T-cell (primary cell): Measurements from ENCODE around the gene CAPN2. TPM values are rescaled to one million over a fixed set of nuclear protein-coding genes. Genes with fewer than 3 reads are reported as not detected.

Experiments used
- ATAC-seq, 4 experiments: fragments of 200-7000 bp in 3 of 4; fragments of 150-1000 bp in 1 of 4; cut with Tn5 transposase; replicated peaks in 1 of 4; 1 replicate in 3 of 4; 2 replicates in 1 of 4; pipeline ENCODE4 v1.10.0; 2021; ENCODE audit warnings: moderate library complexity in 3 of 4, mild to moderate bottlenecking in 2 of 4, moderate number of reproducible peaks in 1 of 4
- CTCF ChIA-PET, 2 donors: fragments of 300-600 bp; sonication (Branson Sonifier 250); formaldehyde crosslinking; loops; one replicate each; lab custom pipeline; 2022; ENCODE audit warnings: antibody characterized with exemption in 2 of 2; lab: Charles Lee
- POLR2A ChIA-PET, 2 donors: fragments of 300-600 bp; sonication (Branson Sonifier 250); formaldehyde crosslinking; loops; one replicate each; lab custom pipeline; 2022; ENCODE audit warnings: antibody characterized with exemption in 2 of 2; lab: Charles Lee
- DNase-seq, 35 experiments: peaks; one replicate each; pipeline versions ENCODE4 v3.0.0 to v3.0.0-alpha.2; 2013 to 2023
- H3K27ac ChIP-seq: one replicate; pipeline ENCODE4 v1.5.1; 2013; ENCODE audit warnings: low read length
- H3K27me3 ChIP-seq, 2 experiments: replicated peaks in 1 of 2; 1 replicate in 1 of 2; 2 replicates in 1 of 2; pipeline versions ENCODE4 v1.6.1 to v1.7.0; 2013; ENCODE audit warnings: low read length in 1 of 2, mixed read lengths in 1 of 2; ENCODE audit not compliant: control insufficient read depth in 2 of 2, insufficient read depth in 2 of 2; ENCODE audit errors: extremely low read depth in 1 of 2
- H3K36me3 ChIP-seq, 2 donors: 1 replicate in 1 of 2; 2 replicates in 1 of 2; pipeline versions ENCODE4 v1.6.1 to v1.7.0; 2013; ENCODE audit warnings: low read length in 1 of 2; ENCODE audit not compliant: control insufficient read depth in 2 of 2, insufficient read depth in 1 of 2; ENCODE audit errors: extremely low read depth in 1 of 2
- H3K4me1 ChIP-seq, 2 experiments: 1 replicate in 1 of 2; 2 replicates in 1 of 2; pipeline versions ENCODE4 v1.6.1 to v1.7.0; 2013; ENCODE audit warnings: low read length in 2 of 2, mixed read lengths in 1 of 2; ENCODE audit not compliant: insufficient read depth in 2 of 2, control insufficient read depth in 1 of 2; ENCODE audit errors: extremely low read depth in 1 of 2
- H3K4me3 ChIP-seq, 2 donors: 1 replicate in 1 of 2; 2 replicates in 1 of 2; pipeline versions ENCODE4 v1.5.1 to v1.7.0; 2013; ENCODE audit warnings: mild to moderate bottlenecking in 2 of 2, low read length in 1 of 2, moderate library complexity in 1 of 2; ENCODE audit not compliant: control insufficient read depth in 1 of 2; ENCODE audit errors: extremely low read depth in 1 of 2
- H3K9me3 ChIP-seq: 2 replicates; pipeline ENCODE4 v1.7.0; 2013
- H3K27ac Mint-ChIP-seq, 2 donors: one replicate each; pipeline ENCODE4 v1.8.0; 2020 to 2021; ENCODE audit warnings: mild to moderate bottlenecking in 2 of 2, mixed read lengths in 2 of 2
- H3K27me3 Mint-ChIP-seq, 2 donors: one replicate each; pipeline ENCODE4 v1.8.0; 2021 to 2022; ENCODE audit warnings: mixed read lengths in 2 of 2
- H3K36me3 Mint-ChIP-seq: one replicate; pipeline ENCODE4 v1.8.0; 2021; ENCODE audit warnings: mixed read lengths
- H3K4me1 Mint-ChIP-seq, 3 donors: one replicate each; pipeline ENCODE4 v1.8.0; 2020 to 2022; ENCODE audit warnings: mixed read lengths in 3 of 3, mild to moderate bottlenecking in 1 of 3
- H3K4me3 Mint-ChIP-seq, 3 donors: one replicate each; pipeline ENCODE4 v1.8.0; 2020 to 2022; ENCODE audit warnings: mild to moderate bottlenecking in 3 of 3, mixed read lengths in 3 of 3, moderate library complexity in 3 of 3
- H3K9me3 Mint-ChIP-seq, 3 donors: one replicate each; pipeline ENCODE4 v1.8.0; 2020 to 2022; ENCODE audit warnings: mixed read lengths in 3 of 3
- WGBS: methylation state at CpG from one replicate; pipeline ENCODE4 v1.1.5; 2013; ENCODE audit warnings: missing lambda C conversion rate; ENCODE audit not compliant: insufficient coverage; 5-methylcytosine and 5-hydroxymethylcytosine counted together
- total RNA-seq, 35 experiments: library from RNA in 6 of 35; stranded (reverse) in 6 of 35; fragments of 120-200 nt in 1 of 35; gene quantifications; one replicate each; pipeline versions ENCODE4 v1.2.1 to v1.2.4 and lab custom pipeline; 2013 to 2026

CAPN2 gene
- total RNA-seq (100 to 1,000 TPM; 146 to 206 (median 169) TPM), total RNA-seq (lab: John Stamatoyannopoulos, UW) (63.7 to 534 (median 323) reads per million in 29 experiments)
- total RNA-seq (2013), result 214 TPM

- H3K4me3 Mint-ChIP-seq, result peak within 1 kb of the TSS; percentile 83 to 96 (median 85)
- peaks cover 36 to 58% of the 10 kb centered on the region in 2 experiments for H3K4me1 ChIP-seq
- under 1% methylated on average over 74 of the region's 74 CpGs for WGBS
- H3K27ac Mint-ChIP-seq, result peak within 1 kb of the TSS; percentile 95 to 97
- no peaks in the 10 kb centered on the region for H3K9me3 ChIP-seq
- DNase-seq (peak in 29 of 35 experiments; percentile 9 to 77 (median 35)), ATAC-seq (peak; percentile 60 to 64 (median 62))
- peaks cover 4% of the 10 kb centered on the region for H3K36me3 Mint-ChIP-seq
- ChIA-PET CTCF (interaction anchor here in 1 of 2 donors (1.1 kb wide), 1 partner anchor 14 kb away, joined by 4 read pairs; no protein-coding TSS in a partner anchor), POLR2A (interaction anchor here in 1 of 2 donors (0.6 kb wide), 1 partner anchor 53 kb away, joined by 3 read pairs; no protein-coding TSS in a partner anchor)
- H3K27me3 ChIP-seq, result peaks cover 0 to 4% of the 10 kb centered on the region in 2 experiments
- peaks cover 0 to under 1% of the 10 kb centered on the region in 2 donors for H3K36me3 ChIP-seq
- H3K27me3 Mint-ChIP-seq, result no peaks in the 10 kb centered on the region
- no peaks in the 10 kb centered on the region for H3K9me3 Mint-ChIP-seq
- H3K27ac ChIP-seq, result peak within 1 kb of the TSS; percentile 83
- H3K4me1 Mint-ChIP-seq, result peaks cover 60 to 77% (median 65%) of the 10 kb centered on the region in 3 donors
- peak within 1 kb of the TSS; percentile 71 to 86 for H3K4me3 ChIP-seq
Observed at GRCh38 chr1:223712194-223712849, at the start of gene CAPN2. Gene CAPN2, plus strand, starts transcription at chr1:223712539. Its CDS starts 102 bp downstream, at chr1:223712641.

DNA sequence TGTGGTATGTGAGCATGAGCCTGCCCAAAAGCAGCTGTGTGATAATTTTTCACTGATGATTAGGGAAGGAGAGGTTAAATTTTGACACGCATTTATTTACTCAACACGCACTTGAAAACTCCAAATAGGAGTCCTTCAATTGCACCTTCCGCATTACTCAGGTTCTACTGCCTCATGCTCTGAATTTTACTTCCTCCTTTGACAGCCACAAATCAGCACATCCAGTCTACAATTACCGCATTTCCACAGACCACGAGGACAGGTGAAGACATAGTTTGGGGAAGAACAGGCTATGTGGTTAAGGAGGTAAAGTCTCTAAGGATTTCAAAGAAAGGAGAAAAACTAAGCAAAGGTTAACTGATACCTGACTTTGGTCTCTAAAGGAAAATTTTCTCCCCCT, 49.4 kb upstream of the CAPN2 start:
- no peaks in the 10 kb centered on the region for H3K36me3 ChIP-seq
- no peak overlapping the region for H3K4me3 Mint-ChIP-seq
- H3K4me3 ChIP-seq, result no peak overlapping the region
- no CpG with 5 or more reads among the region's 5 CpGs for WGBS
- peaks cover 0 to 2% of the 10 kb centered on the region in 2 experiments for H3K27me3 ChIP-seq
- no peak overlapping the region for H3K27ac ChIP-seq
- no peaks in the 10 kb centered on the region for H3K4me1 ChIP-seq
- H3K36me3 Mint-ChIP-seq, result no peaks in the 10 kb centered on the region
- ChIA-PET POLR2A (no interaction called here), CTCF (interaction anchor here in 1 of 2 donors (0.5 kb wide), 1 partner anchor 120 kb away, joined by 5 read pairs; no protein-coding TSS in a partner anchor)
- ATAC-seq (no peak), DNase-seq (no peak)
- no peak overlapping the region for H3K27ac Mint-ChIP-seq
- H3K27me3 Mint-ChIP-seq, result peaks cover 2 to 12% of the 10 kb centered on the region in 2 donors
- no peaks in the 10 kb centered on the region for H3K9me3 ChIP-seq
- H3K4me1 Mint-ChIP-seq, result peaks cover 0 to 5% (median 0%) of the 10 kb centered on the region in 3 donors
- H3K9me3 Mint-ChIP-seq, result no peaks in the 10 kb centered on the region

- Histone ChIP-seq H3K27ac (no peak overlapping the region), H3K4me1 (no peaks in the 10 kb centered on the region), H3K4me3 (no peak overlapping the region), H3K9me3 (no peaks in the 10 kb centered on the region), H3K27me3 (peaks cover 0 to 2% of the 10 kb centered on the region in 2 experiments), H3K36me3 (no peaks in the 10 kb centered on the region)
- peaks cover 0 to 5% (median 0%) of the 10 kb centered on the region in 3 donors for H3K4me1 Mint-ChIP-seq
- H3K27me3 Mint-ChIP-seq, result peaks cover 2 to 10% of the 10 kb centered on the region in 2 donors
- DNase-seq, result no peak
- no peaks in the 10 kb centered on the region for H3K36me3 Mint-ChIP-seq
- 74% methylated on average over 5 of the region's 5 CpGs for WGBS
- ChIA-PET CTCF (no interaction called here), POLR2A (no interaction called here)
- H3K9me3 Mint-ChIP-seq, result no peaks in the 10 kb centered on the region
- no peak for ATAC-seq
- H3K4me3 Mint-ChIP-seq, result no peak overlapping the region
- H3K27ac Mint-ChIP-seq, result no peak overlapping the region
Observed at GRCh38 chr1:223664106-223664505, 48.2 kb upstream of the CAPN2 start.

- ATAC-seq (no peak), DNase-seq (no peak)
- Mint-ChIP-seq H3K4me1 (peaks cover 0 to 5% (median 0%) of the 10 kb centered on the region in 3 donors), H3K9me3 (no peaks in the 10 kb centered on the region), H3K36me3 (no peaks in the 10 kb centered on the region), H3K27ac (no peak within 1 kb of the TSS), H3K27me3 (no peaks in the 10 kb centered on the region), H3K4me3 (no peak within 1 kb of the TSS)
- 86% methylated on average over 2 of the region's 6 CpGs for WGBS
- H3K36me3 ChIP-seq, result no peaks in the 10 kb centered on the region
- peaks cover 0 to 2% of the 10 kb centered on the region in 2 experiments for H3K27me3 ChIP-seq
- POLR2A ChIA-PET, result no interaction called here
- H3K27ac ChIP-seq, result no peak within 1 kb of the TSS
- H3K9me3 ChIP-seq, result no peaks in the 10 kb centered on the region
- CTCF ChIA-PET, result no interaction called here
- no peak within 1 kb of the TSS for H3K4me3 ChIP-seq
- no peaks in the 10 kb centered on the region for H3K4me1 ChIP-seq
Observed at GRCh38 chr1:223665592-223666312, 46.6 kb upstream of the CAPN2 start, which contains the start of gene CAPN8. Gene CAPN8, minus strand, starts transcription at chr1:223665701. Its CDS starts 55 bp downstream, at chr1:223665646.

- H3K4me1 Mint-ChIP-seq, result peaks cover 0 to 4% (median 0%) of the 10 kb centered on the region in 3 donors
- no peaks in the 10 kb centered on the region for H3K36me3 ChIP-seq
- no peak for ATAC-seq
- H3K4me3 Mint-ChIP-seq, result no peak overlapping the region
- CTCF ChIA-PET, result interaction anchor here in 1 of 2 donors (0.6 to 0.7 kb wide), 2 partner anchors 96 to 147 kb away, joined by 3 to 7 read pairs; no protein-coding TSS in a partner anchor
- H3K36me3 Mint-ChIP-seq, result no peaks in the 10 kb centered on the region
- no peaks in the 10 kb centered on the region for H3K9me3 Mint-ChIP-seq
- no peak overlapping the region for H3K27ac Mint-ChIP-seq
- peaks cover 0 to 2% of the 10 kb centered on the region in 2 experiments for H3K27me3 ChIP-seq
- WGBS, result 52% methylated on average over 2 of the region's 3 CpGs
- H3K4me1 ChIP-seq, result no peaks in the 10 kb centered on the region
- H3K9me3 ChIP-seq, result no peaks in the 10 kb centered on the region
- POLR2A ChIA-PET, result no interaction called here
- no peak for DNase-seq
- no peak overlapping the region for H3K27ac ChIP-seq
- no peaks in the 10 kb centered on the region for H3K27me3 Mint-ChIP-seq
- no peak overlapping the region for H3K4me3 ChIP-seq
Observed at GRCh38 chr1:223667484-223668182, 44.7 kb upstream of the CAPN2 start.
